HepG2 (cell line): ENCODE results near the gene FAM199X. TPM values are rescaled to one million over a fixed set of nuclear protein-coding genes. Genes with fewer than 3 reads are reported as not detected.

Experiments
- ATAC-seq: fragments of 200-7000 bp; cut with Tn5 transposase; 3 replicates; pipeline ENCODE4 v1.9.1; 2020; ENCODE audit warnings: mild to moderate bottlenecking, moderate library complexity
- BruUV-seq: library from RNA; stranded (reverse); fragments of 400-500 nt; replicated peaks from 2 replicates; lab custom pipeline; 2021; lab: Mats Ljungman, UMichigan
- CTCF ChIA-PET: fragments of 300-600 bp; formaldehyde crosslinking; extraction: SDS; loops from one replicate; lab custom pipeline; 2021; ENCODE audit warnings: low total read pairs, inconsistent platforms, low intra/inter-chr PET ratio; lab: Yijun Ruan, JAX
- POLR2A ChIA-PET: fragments of 350-600 bp; sonication (Branson Sonifier 250); formaldehyde crosslinking; loops from one replicate; lab custom pipeline; 2020; ENCODE audit warnings: antibody characterized with exemption, inconsistent platforms; lab: Yijun Ruan, JAX
- DNase-seq: peaks from one replicate; pipeline ENCODE4 v3.0.0-alpha.2; 2015; ENCODE audit warnings: low spot score
- FAIRE-seq: peaks from 3 replicates; lab custom pipeline; 2011; peaks lifted over from hg19 to GRCh38; lab: Jason Lieb, UNC
- H2AFZ ChIP-seq: one replicate; pipeline ENCODE4 v1.6.1; 2011; ENCODE audit warnings: low read length, inconsistent platforms
- H3K27ac ChIP-seq: fragments of 300-600 bp; 3 replicates; pipeline ENCODE4 v1.8.0; 2011; ENCODE audit warnings: mixed run types, mild to moderate bottlenecking, mixed read lengths, low read length, inconsistent platforms; ENCODE audit not compliant: insufficient read depth; ENCODE audit errors: extremely low read length
- H3K27me3 ChIP-seq, 2 experiments: fragments of 200-600 bp in 1 of 2; 2 replicates in 1 of 2; 3 replicates in 1 of 2; pipeline versions ENCODE4 v1.6.0 to v1.8.0; 2011; ENCODE audit warnings: low read length in 2 of 2, mild to moderate bottlenecking in 2 of 2, moderate library complexity in 2 of 2, inconsistent platforms in 1 of 2; ENCODE audit not compliant: insufficient read depth in 2 of 2, control insufficient read depth in 1 of 2
- H3K36me3 ChIP-seq, 2 experiments: fragments of 200-600 bp in 1 of 2; replicated peaks in 1 of 2; 2 replicates in 1 of 2; 3 replicates in 1 of 2; pipeline versions ENCODE4 v1.5.1 to v1.8.0; 2011; ENCODE audit warnings: low read length in 2 of 2, inconsistent platforms in 1 of 2; ENCODE audit not compliant: insufficient read depth in 2 of 2, control insufficient read depth in 1 of 2
- H3K4me1 ChIP-seq: 2 replicates; pipeline ENCODE4 v1.5.1; 2012; ENCODE audit warnings: low read length, inconsistent platforms; ENCODE audit not compliant: insufficient read depth
- H3K4me2 ChIP-seq: 2 replicates; pipeline ENCODE4 v1.6.0; 2011; ENCODE audit warnings: low read depth, low read length, inconsistent platforms
- H3K4me3 ChIP-seq, 3 experiments: fragments of 200-600 bp in 1 of 3; sonication (generic), shearing (Covaris generic) in 1 of 3; replicated peaks in 1 of 3; 2 replicates each; pipeline ENCODE4 v1.5.1; 2011 to 2016; ENCODE audit warnings: low read length in 3 of 3, inconsistent platforms in 2 of 3, low read depth in 2 of 3, mild to moderate bottlenecking in 2 of 3, control low read depth in 1 of 3, mixed read lengths in 1 of 3; ENCODE audit not compliant: insufficient read depth in 1 of 3
- H3K79me2 ChIP-seq: one replicate; pipeline ENCODE4 v1.6.1; 2011; ENCODE audit warnings: low read length, inconsistent platforms; ENCODE audit not compliant: insufficient read depth
- H3K9ac ChIP-seq: 2 replicates; pipeline ENCODE4 v1.6.0; 2011; ENCODE audit warnings: mild to moderate bottlenecking, low read depth, low read length, inconsistent platforms; ENCODE audit not compliant: insufficient read depth
- H3K9me3 ChIP-seq: 2 replicates; pipeline ENCODE4 v1.5.1; 2012; ENCODE audit warnings: mild to moderate bottlenecking, low read length
- H4K20me1 ChIP-seq: 2 replicates; pipeline ENCODE4 v1.6.0; 2011; ENCODE audit warnings: inconsistent platforms, mild to moderate bottlenecking, low read length, moderate library complexity; ENCODE audit not compliant: insufficient read depth
- NCOA5 ChIP-seq: sonication (generic); formaldehyde crosslinking; IDR thresholded peaks from 2 replicates; pipeline ENCODE4 v1.4.0; 2020; ENCODE audit warnings: missing genetic modification reagents
- PLRG1 ChIP-seq: fragments of 450-650 bp; conservative IDR thresholded peaks from 2 replicates; pipeline ENCODE4 v1.6.1; 2016
- RFX3 ChIP-seq: IDR thresholded peaks from 2 replicates; pipeline ENCODE4 v1.6.1; 2016; ENCODE audit warnings: missing biosample characterization, missing genetic modification reagents
- SALL1 ChIP-seq: sonication (generic); formaldehyde crosslinking; IDR thresholded peaks from 2 replicates; pipeline ENCODE4 v1.8.0; 2022; ENCODE audit warnings: mild to moderate bottlenecking, missing genetic modification reagents
- TEAD3 ChIP-seq: optimal IDR thresholded peaks from 2 replicates; pipeline ENCODE3; 2016; ENCODE audit warnings: borderline replicate concordance
- ZBTB1 ChIP-seq: sonication (generic); formaldehyde crosslinking; IDR thresholded peaks from 2 replicates; pipeline ENCODE4 v1.4.0; 2020; ENCODE audit warnings: missing genetic modification reagents, borderline replicate concordance
- ZNF225 ChIP-seq: sonication (generic); formaldehyde crosslinking; IDR thresholded peaks from 2 replicates; pipeline ENCODE4 v1.4.0; 2020; ENCODE audit warnings: mild to moderate bottlenecking, missing genetic modification reagents
- ZNF251 ChIP-seq: sonication (generic); formaldehyde crosslinking; IDR thresholded peaks from 2 replicates; pipeline ENCODE4 v1.9.0; 2021; ENCODE audit warnings: mild to moderate bottlenecking, missing genetic modification reagents
- ZNF3 ChIP-seq: IDR thresholded peaks from 2 replicates; pipeline ENCODE4 v1.7.0; 2017; ENCODE audit warnings: inconsistent platforms
- ZNF558 ChIP-seq: sonication (generic); formaldehyde crosslinking; IDR thresholded peaks from 2 replicates; pipeline ENCODE4 v1.9.0; 2022; ENCODE audit warnings: mild to moderate bottlenecking, missing genetic modification reagents, borderline replicate concordance
- ZNF569 ChIP-seq: sonication (generic); formaldehyde crosslinking; IDR thresholded peaks from 2 replicates; pipeline ENCODE4 v1.5.0; 2020; ENCODE audit warnings: mild to moderate bottlenecking, missing genetic modification reagents, moderate library complexity, borderline replicate concordance
- ZNF678 ChIP-seq: sonication (generic); formaldehyde crosslinking; IDR thresholded peaks from 2 replicates; pipeline ENCODE4 v1.4.0; 2020; ENCODE audit warnings: mild to moderate bottlenecking, missing genetic modification reagents
- WGBS: methylation state at CpG from one replicate; pipeline ENCODE4 v1.1.6; 2017; ENCODE audit warnings: low lambda C conversion rate; 5-methylcytosine and 5-hydroxymethylcytosine counted together
- in situ Hi-C: cut with HindIII; loops from 2 replicates; pipeline ENCODE4 v1.10.0; 2017; ENCODE audit warnings: low pct_unique_long_range_greater_than_20kb; ENCODE audit not compliant: extremely low pct_ligation_motif_present
- intact Hi-C: fragments of 100-400 bp; cut with micrococcal nuclease; formaldehyde crosslinking; loops from one replicate; pipeline ENCODE4 v1.10.0; 2022; ENCODE audit not compliant: unreplicated experiment
- polyA plus RNA-seq, 8 experiments: library from polyadenylated mRNA; depleted of rRNA in 3 of 8; stranded (reverse) in 7 of 8; unstranded in 1 of 8; fragments of >200 nt; fragmentation: Illumina TruSeq in 4 of 8; extraction: Trizol in 4 of 8; gene quantifications; 2 replicates each; pipeline versions ENCODE4 v1.2.1 to v1.2.3, GENCODE V29; 2011 to 2016; ENCODE audit warnings: low read depth in 4 of 8, missing spikeins in 1 of 8, mixed read lengths in 1 of 8; ENCODE audit not compliant: insufficient read depth in 1 of 8
- total RNA-seq, 5 experiments: library from RNA; depleted of rRNA; stranded (reverse); fragments of >200 nt; fragmentation: Illumina TruSeq; extraction: Trizol; gene quantifications; 2 replicates each; pipeline ENCODE4 v1.2.3, GENCODE V29; 2016; ENCODE audit warnings: low read depth in 1 of 5
- TF ChIP-seq, protein P1 (sequence below): sonication (generic); formaldehyde crosslinking; IDR thresholded peaks from 2 replicates; pipeline ENCODE4 v1.5.1; 2020; ENCODE audit warnings: missing genetic modification reagents, mild to moderate bottlenecking, borderline replicate concordance
- TF ChIP-seq, protein P2 (sequence below): sonication (generic); formaldehyde crosslinking; IDR thresholded peaks from 2 replicates; pipeline ENCODE4 v1.4.0; 2020; ENCODE audit warnings: mild to moderate bottlenecking, missing genetic modification reagents

FAM199X gene
- total and polyA plus RNA-seq, 2 of the 13 experiments (the other 11 are each of a cell fraction or from before 2014, with no cell fraction given): 5.1 to 18.0 TPM

DNA sequence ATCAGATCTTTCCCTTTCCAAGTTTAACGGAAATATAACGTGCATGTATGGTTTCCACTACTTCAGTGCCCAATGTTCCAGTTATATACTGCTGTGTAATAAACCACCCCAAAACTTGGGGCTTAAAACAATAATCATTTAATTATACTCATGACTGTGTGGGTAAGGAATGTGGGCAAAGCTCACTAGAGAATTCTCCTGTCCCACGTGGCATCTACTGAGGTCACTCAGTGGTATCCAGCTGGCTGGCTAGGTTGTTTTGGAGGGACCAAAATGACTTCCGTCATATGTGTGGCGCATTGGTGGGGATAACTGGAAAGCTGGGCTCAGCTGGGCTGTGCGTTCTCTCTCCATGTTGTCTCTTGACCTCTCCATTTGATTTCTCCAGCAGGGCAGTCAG lies 35.4 kb upstream of the FAM199X start:
- in situ Hi-C loops: no loop called here
- no peak for FAIRE-seq
- no peak overlapping the region for H3K9ac ChIP-seq
- H3K27me3 ChIP-seq: no peaks in the 10 kb centered on the region
- no peak for TF ChIP-seq ZNF678 (CRISPR knock-in tag)
- TF ChIP-seq, protein P1, sequence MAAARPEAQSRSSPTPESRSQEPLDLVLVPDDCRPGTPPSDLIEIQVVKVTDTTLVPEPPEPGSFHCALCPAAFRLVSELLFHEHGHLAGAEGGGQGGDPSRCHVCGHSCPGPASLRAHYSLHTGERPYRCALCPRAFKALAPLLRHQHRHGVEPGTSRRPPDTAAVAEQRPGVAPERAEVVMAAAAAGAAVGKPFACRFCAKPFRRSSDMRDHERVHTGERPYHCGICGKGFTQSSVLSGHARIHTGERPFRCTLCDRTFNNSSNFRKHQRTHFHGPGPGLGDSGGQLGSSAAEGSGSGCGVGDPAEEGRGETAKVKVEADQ: no peak
- WGBS: 100% methylated on average over 3 of the region's 6 CpGs
- DNase-seq: no peak
- intact Hi-C loops: no loop called here
- H3K4me2 ChIP-seq: no peak overlapping the region
- H3K4me1 ChIP-seq: no peaks in the 10 kb centered on the region
- no peak overlapping the region for H3K27ac ChIP-seq
- ChIA-PET POLR2A (no interaction called here), CTCF (no interaction called here)
- no peaks in the 10 kb centered on the region for H4K20me1 ChIP-seq
- no peak for ATAC-seq
- no TSS peak for BruUV-seq
- no peaks in the 10 kb centered on the region for H3K9me3 ChIP-seq
- H3K4me3 ChIP-seq: no peak overlapping the region
- H3K79me2 ChIP-seq: no peaks in the 10 kb centered on the region
- no peaks in the 10 kb centered on the region for H3K36me3 ChIP-seq
- H2AFZ ChIP-seq: no peak overlapping the region

DNA sequence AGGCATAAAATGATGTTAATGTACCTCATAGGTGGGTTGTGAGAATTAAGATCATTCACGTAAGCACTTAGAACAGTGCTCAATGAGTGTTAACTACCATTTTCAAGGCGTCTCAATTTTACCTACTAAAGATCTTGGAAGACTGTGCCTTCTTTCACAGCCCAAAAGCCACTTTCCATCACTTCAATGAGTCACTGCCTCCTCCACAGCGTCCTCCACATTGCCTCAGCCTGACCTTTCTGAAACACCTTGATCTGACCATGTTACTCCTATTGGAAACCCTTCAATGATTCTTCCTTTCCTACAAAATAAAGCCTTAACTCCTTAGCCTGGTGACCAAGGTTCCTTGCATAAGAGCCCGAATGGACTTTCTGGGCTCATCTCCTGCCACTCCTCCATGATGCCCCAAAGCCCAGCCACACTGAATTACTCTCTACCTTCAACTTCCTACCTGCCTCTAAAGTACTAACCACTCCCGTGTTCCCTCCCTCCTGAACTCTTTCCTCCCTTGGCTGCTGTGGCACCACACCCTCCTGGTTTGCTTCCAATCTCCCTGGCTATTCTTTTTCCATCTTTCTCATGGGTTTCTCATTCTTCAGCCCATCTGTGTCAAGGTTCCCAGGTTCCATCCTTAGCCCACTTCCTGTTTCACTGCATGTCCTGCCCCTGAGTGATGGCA lies 31.5 kb upstream of the FAM199X start:
- Histone ChIP-seq H3K36me3 (no peaks in the 10 kb centered on the region), H3K27me3 (no peaks in the 10 kb centered on the region), H3K9me3 (no peaks in the 10 kb centered on the region), H3K4me2 (no peak overlapping the region), H3K9ac (no peak overlapping the region), H3K79me2 (no peaks in the 10 kb centered on the region), H3K4me1 (no peaks in the 10 kb centered on the region), H3K27ac (no peak overlapping the region), H3K4me3 (no peak overlapping the region), H4K20me1 (no peaks in the 10 kb centered on the region), H2AFZ (no peak overlapping the region)
- DNase-seq: no peak
- intact Hi-C loops: no loop called here
- ChIA-PET POLR2A (no interaction called here), CTCF (no interaction called here)
- in situ Hi-C loops: no loop called here
- 92% methylated on average over 5 of the region's 5 CpGs for whole genome bisulfite sequencing
- BruUV-seq: no TSS peak
- ATAC-seq: no peak
- FAIRE-seq: no peak
- TF ChIP-seq ZNF569 (CRISPR knock-in tag): no peak
- TF ChIP-seq, protein P2, sequence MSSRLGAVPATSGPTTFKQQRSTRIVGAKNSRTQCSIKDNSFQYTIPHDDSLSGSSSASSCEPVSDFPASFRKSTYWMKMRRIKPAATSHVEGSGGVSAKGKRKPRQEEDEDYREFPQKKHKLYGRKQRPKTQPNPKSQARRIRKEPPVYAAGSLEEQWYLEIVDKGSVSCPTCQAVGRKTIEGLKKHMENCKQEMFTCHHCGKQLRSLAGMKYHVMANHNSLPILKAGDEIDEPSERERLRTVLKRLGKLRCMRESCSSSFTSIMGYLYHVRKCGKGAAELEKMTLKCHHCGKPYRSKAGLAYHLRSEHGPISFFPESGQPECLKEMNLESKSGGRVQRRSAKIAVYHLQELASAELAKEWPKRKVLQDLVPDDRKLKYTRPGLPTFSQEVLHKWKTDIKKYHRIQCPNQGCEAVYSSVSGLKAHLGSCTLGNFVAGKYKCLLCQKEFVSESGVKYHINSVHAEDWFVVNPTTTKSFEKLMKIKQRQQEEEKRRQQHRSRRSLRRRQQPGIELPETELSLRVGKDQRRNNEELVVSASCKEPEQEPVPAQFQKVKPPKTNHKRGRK (CRISPR knock-in tag): no peak
- TF ChIP-seq TEAD3 (CRISPR knock-in tag): no peak
- TF ChIP-seq PLRG1: no peak
- no peak for TF ChIP-seq ZNF558 (CRISPR knock-in tag)
- TF ChIP-seq ZNF251 (CRISPR knock-in tag): no peak
- no peak for TF ChIP-seq NCOA5
- TF ChIP-seq SALL1 (CRISPR knock-in tag): no peak
- TF ChIP-seq ZNF3 (CRISPR knock-in tag): no peak
- no peak for TF ChIP-seq ZBTB1 (CRISPR knock-in tag)
- TF ChIP-seq ZNF225: no peak
- no peak for TF ChIP-seq RFX3 (CRISPR knock-in tag)
